HEK293 (cell line): ENCODE results near the gene CANT1.

Source experiments
- CTCF ChIA-PET: fragments of 350-600 bp; formaldehyde crosslinking; extraction: SDS; loops from one replicate; lab custom pipeline; 2021; ENCODE audit warnings: antibody characterized with exemption; lab: Yijun Ruan, JAX
- POLR2A ChIA-PET: fragments of 300-600 bp; formaldehyde crosslinking; extraction: SDS; loops from one replicate; lab custom pipeline; 2020; ENCODE audit warnings: antibody characterized with exemption, inconsistent platforms; lab: Yijun Ruan, JAX
- H3K27ac ChIP-seq: fragments of 200-500 bp; sonication (Bioruptor generic); 2 replicates; pipeline ENCODE4 v1.5.1; 2014; ENCODE audit warnings: low read depth, low read length, control low read depth, inconsistent platforms; ENCODE audit errors: extremely low read depth
- H3K36me3 ChIP-seq, 2 experiments: fragments of 200-500 bp in 1 of 2; sonication (Bioruptor generic) in 1 of 2; 1 replicate in 1 of 2; 2 replicates in 1 of 2; pipeline ENCODE4 v1.5.1; 2014 to 2017; ENCODE audit warnings: inconsistent platforms in 2 of 2, low read length in 2 of 2; ENCODE audit not compliant: control insufficient read depth in 2 of 2, insufficient read depth in 1 of 2
- H3K4me1 ChIP-seq: fragments of 200-500 bp; sonication (Bioruptor generic); 2 replicates; pipeline ENCODE4 v1.5.1; 2014; ENCODE audit warnings: mild to moderate bottlenecking, low read length, inconsistent platforms; ENCODE audit not compliant: control insufficient read depth, insufficient read depth
- H3K4me3 ChIP-seq: 2 replicates; pipeline ENCODE4 v1.5.1; 2011; ENCODE audit warnings: low read depth, mild to moderate bottlenecking, control low read depth, low read length, moderate library complexity
- H3K9me3 ChIP-seq: fragments of 200-500 bp; sonication (Bioruptor generic); 2 replicates; pipeline ENCODE4 v1.5.1; 2014; ENCODE audit warnings: low read depth, low read length, inconsistent platforms; ENCODE audit not compliant: control insufficient read depth, insufficient read depth
- AEBP2 ChIP-seq: fragments of 450-650 bp; formaldehyde crosslinking; IDR thresholded peaks from 2 replicates; pipeline ENCODE4 v1.5.1; 2016; ENCODE audit warnings: missing biosample characterization, missing genetic modification characterization, borderline replicate concordance
- EGR2 ChIP-seq: fragments of 450-650 bp; formaldehyde crosslinking; IDR thresholded peaks from 2 replicates; pipeline ENCODE4 v1.5.1; 2016; ENCODE audit warnings: low read depth, missing biosample characterization, missing genetic modification characterization
- GLI4 ChIP-seq: fragments of 450-650 bp; formaldehyde crosslinking; IDR thresholded peaks from 2 replicates; pipeline ENCODE4 v1.5.1; 2016; ENCODE audit warnings: missing biosample characterization, missing genetic modification characterization
- HOXA7 ChIP-seq: sonication (generic); formaldehyde crosslinking; IDR thresholded peaks from 2 replicates; pipeline ENCODE4 v1.8.1; 2022; ENCODE audit warnings: missing genetic modification reagents, borderline replicate concordance
- KLF8 ChIP-seq: fragments of 450-650 bp; formaldehyde crosslinking; IDR thresholded peaks from 2 replicates; pipeline ENCODE4 v1.5.1; 2016; ENCODE audit warnings: missing biosample characterization, missing genetic modification characterization
- RBAK ChIP-seq: fragments of 450-650 bp; formaldehyde crosslinking; IDR thresholded peaks from 2 replicates; pipeline ENCODE4 v1.5.1; 2016; ENCODE audit warnings: missing biosample characterization, missing genetic modification characterization
- SP7 ChIP-seq: fragments of 450-650 bp; formaldehyde crosslinking; IDR thresholded peaks from 2 replicates; pipeline ENCODE4 v1.5.1; 2016; ENCODE audit warnings: missing biosample characterization, missing genetic modification characterization
- TCF7L2 ChIP-seq: IDR thresholded peaks from 2 replicates; pipeline ENCODE4 v1.6.1; 2011; ENCODE audit warnings: low read depth, mild to moderate bottlenecking, inconsistent platforms, low read length, moderate library complexity, borderline replicate concordance
- TRIM28 ChIP-seq: IDR thresholded peaks from 2 replicates; pipeline ENCODE4 v1.6.1; 2011; ENCODE audit warnings: low read length, control low read depth, borderline replicate concordance
- ZBTB26 ChIP-seq: fragments of 450-650 bp; formaldehyde crosslinking; optimal IDR thresholded peaks from 2 replicates; pipeline ENCODE3; 2016; ENCODE audit warnings: missing biosample characterization, mild to moderate bottlenecking, missing genetic modification characterization
- ZBTB48 ChIP-seq: fragments of 450-650 bp; formaldehyde crosslinking; IDR thresholded peaks from 2 replicates; pipeline ENCODE4 v1.5.1; 2016; ENCODE audit warnings: missing biosample characterization, missing genetic modification characterization
- ZEB2 ChIP-seq: fragments of 450-650 bp; formaldehyde crosslinking; IDR thresholded peaks from 2 replicates; pipeline ENCODE4 v1.5.1; 2016; ENCODE audit warnings: missing biosample characterization, missing genetic modification characterization
- ZFHX2 ChIP-seq: fragments of 450-650 bp; formaldehyde crosslinking; conservative IDR thresholded peaks from 2 replicates; pipeline ENCODE4 v1.5.1; 2016; ENCODE audit warnings: missing biosample characterization, missing genetic modification characterization
- ZNF2 ChIP-seq: fragments of 450-650 bp; formaldehyde crosslinking; IDR thresholded peaks from 2 replicates; pipeline ENCODE4 v1.5.1; 2016; ENCODE audit warnings: missing biosample characterization, missing genetic modification characterization
- ZNF223 ChIP-seq: fragments of 450-650 bp; formaldehyde crosslinking; IDR thresholded peaks from 2 replicates; pipeline ENCODE4 v1.5.1; 2016; ENCODE audit warnings: missing biosample characterization, missing genetic modification characterization
- ZNF341 ChIP-seq: fragments of 450-650 bp; formaldehyde crosslinking; IDR thresholded peaks from 2 replicates; pipeline ENCODE4; 2016; ENCODE audit warnings: low read depth, missing biosample characterization, missing genetic modification characterization
- ZNF473 ChIP-seq: fragments of 450-650 bp; formaldehyde crosslinking; IDR thresholded peaks from 2 replicates; pipeline ENCODE4 v1.5.1; 2017; ENCODE audit warnings: missing biosample characterization, missing genetic modification characterization
- ZNF623 ChIP-seq: fragments of 450-650 bp; formaldehyde crosslinking; IDR thresholded peaks from 2 replicates; pipeline ENCODE4 v1.5.1; 2016; ENCODE audit warnings: missing biosample characterization, missing genetic modification characterization
- ZNF624 ChIP-seq: fragments of 450-650 bp; formaldehyde crosslinking; IDR thresholded peaks from 2 replicates; pipeline ENCODE4 v1.5.1; 2017; ENCODE audit warnings: missing biosample characterization, missing genetic modification characterization
- ZNF654 ChIP-seq: fragments of 450-650 bp; formaldehyde crosslinking; IDR thresholded peaks from 2 replicates; pipeline ENCODE4 v1.5.1; 2016; ENCODE audit warnings: low read depth, missing biosample characterization, missing genetic modification characterization
- ZNF660 ChIP-seq: fragments of 450-650 bp; IDR thresholded peaks from 2 replicates; pipeline ENCODE4 v1.5.1; 2018; ENCODE audit warnings: missing biosample characterization, mild to moderate bottlenecking, missing genetic modification characterization
- TF ChIP-seq, protein P1 (sequence below): fragments of 450-650 bp; formaldehyde crosslinking; IDR thresholded peaks from 2 replicates; pipeline ENCODE4 v1.5.1; 2016; ENCODE audit warnings: missing biosample characterization, missing genetic modification characterization
- TF ChIP-seq, protein P2 (sequence below): fragments of 450-650 bp; formaldehyde crosslinking; IDR thresholded peaks from 2 replicates; pipeline ENCODE4 v1.5.1; 2016; ENCODE audit warnings: missing biosample characterization, missing genetic modification characterization
- TF ChIP-seq, protein P3 (sequence below): fragments of 450-650 bp; formaldehyde crosslinking; IDR thresholded peaks from 2 replicates; pipeline ENCODE4 v1.5.1; 2016; ENCODE audit warnings: missing biosample characterization, missing genetic modification characterization
- TF ChIP-seq, protein P4 (sequence below): fragments of 450-650 bp; formaldehyde crosslinking; IDR thresholded peaks from 2 replicates; pipeline ENCODE4 v1.5.1; 2016; ENCODE audit warnings: missing biosample characterization, missing genetic modification characterization
- TF ChIP-seq, protein P5 (sequence below): fragments of 450-650 bp; formaldehyde crosslinking; IDR thresholded peaks from 2 replicates; pipeline ENCODE4 v1.5.1; 2016; ENCODE audit warnings: missing biosample characterization, missing genetic modification characterization

Gene CANT1

DNA sequence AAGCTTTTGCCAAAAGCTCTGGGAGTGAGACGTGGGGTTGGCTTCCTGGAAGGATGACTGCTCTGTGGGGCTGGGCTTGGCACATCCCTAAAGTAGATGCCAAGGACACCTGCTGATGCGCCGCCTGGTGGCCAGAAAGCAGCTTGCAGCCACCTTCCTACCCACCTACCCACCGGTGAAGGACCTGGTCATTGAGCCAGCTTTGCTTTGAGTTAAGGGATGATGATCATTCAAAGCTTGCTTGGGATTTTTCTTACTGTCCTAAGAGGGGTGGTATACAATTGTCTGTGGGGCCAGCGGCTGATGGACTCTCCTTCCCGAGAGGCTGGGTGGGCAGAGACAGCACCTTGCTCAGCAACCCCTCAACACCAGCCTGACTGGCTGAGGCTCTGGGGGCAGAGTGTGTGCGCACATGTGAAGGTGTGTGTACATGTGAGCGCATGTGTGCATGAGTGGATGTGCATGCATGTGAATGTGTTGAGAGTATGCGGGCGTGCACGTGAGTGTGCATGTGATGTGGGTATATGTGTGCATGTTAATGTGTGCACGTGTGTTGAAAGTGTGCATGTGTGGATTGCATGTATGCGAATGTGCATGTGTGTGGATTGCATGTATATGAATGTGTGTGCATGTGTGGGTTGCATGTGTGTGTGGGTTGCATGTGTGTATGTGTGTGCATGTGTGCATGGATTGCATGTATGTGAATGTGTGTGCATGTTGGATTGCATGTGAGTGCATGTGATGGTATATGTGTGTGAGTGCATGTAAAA lies 33.0 kb upstream of the CANT1 start:
- H3K27ac ChIP-seq: no peak overlapping the region
- H3K4me3 ChIP-seq: no peak overlapping the region
- H3K9me3 ChIP-seq: no peaks in the 10 kb centered on the region
- no peaks in the 10 kb centered on the region for H3K4me1 ChIP-seq
- CTCF ChIA-PET: interaction anchor here (0.6 to 7.5 kb wide), 22 partner anchors 10 to 362 kb away, joined by 3 to 119 read pairs (median 5); no protein-coding TSS in a partner anchor
- peaks cover 0 to under 1% of the 10 kb centered on the region in 2 experiments; a peak in 1 of 3 replicates for H3K36me3 ChIP-seq
- POLR2A ChIA-PET: interaction anchor here (0.9 to 1.2 kb wide), 2 partner anchors 16 to 32 kb away, joined by 3 to 8 read pairs; partner anchors contain the start of gene ENGASE
- TF ChIP-seq, protein P1, sequence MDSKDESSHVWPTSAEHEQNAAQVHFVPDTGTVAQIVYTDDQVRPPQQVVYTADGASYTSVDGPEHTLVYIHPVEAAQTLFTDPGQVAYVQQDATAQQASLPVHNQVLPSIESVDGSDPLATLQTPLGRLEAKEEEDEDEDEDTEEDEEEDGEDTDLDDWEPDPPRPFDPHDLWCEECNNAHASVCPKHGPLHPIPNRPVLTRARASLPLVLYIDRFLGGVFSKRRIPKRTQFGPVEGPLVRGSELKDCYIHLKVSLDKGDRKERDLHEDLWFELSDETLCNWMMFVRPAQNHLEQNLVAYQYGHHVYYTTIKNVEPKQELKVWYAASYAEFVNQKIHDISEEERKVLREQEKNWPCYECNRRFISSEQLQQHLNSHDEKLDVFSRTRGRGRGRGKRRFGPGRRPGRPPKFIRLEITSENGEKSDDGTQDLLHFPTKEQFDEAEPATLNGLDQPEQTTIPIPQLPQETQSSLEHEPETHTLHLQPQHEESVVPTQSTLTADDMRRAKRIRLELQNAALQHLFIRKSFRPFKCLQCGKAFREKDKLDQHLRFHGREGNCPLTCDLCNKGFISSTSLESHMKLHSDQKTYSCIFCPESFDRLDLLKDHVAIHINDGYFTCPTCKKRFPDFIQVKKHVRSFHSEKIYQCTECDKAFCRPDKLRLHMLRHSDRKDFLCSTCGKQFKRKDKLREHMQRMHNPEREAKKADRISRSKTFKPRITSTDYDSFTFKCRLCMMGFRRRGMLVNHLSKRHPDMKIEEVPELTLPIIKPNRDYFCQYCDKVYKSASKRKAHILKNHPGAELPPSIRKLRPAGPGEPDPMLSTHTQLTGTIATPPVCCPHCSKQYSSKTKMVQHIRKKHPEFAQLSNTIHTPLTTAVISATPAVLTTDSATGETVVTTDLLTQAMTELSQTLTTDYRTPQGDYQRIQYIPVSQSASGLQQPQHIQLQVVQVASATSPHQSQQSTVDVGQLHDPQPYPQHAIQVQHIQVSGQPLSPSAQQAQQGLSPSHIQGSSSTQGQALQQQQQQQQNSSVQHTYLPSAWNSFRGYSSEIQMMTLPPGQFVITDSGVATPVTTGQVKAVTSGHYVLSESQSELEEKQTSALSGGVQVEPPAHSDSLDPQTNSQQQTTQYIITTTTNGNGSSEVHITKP (tag by site-specific recombination): peak; percentile 41; the same call in 1 of the 2 replicates
- TF ChIP-seq ZBTB26 (tag by site-specific recombination) (peak; percentile 55), KLF8 (no peak), TRIM28 (no peak), ZNF223 (no peak), ZNF654 (tag by site-specific recombination) (peak; percentile 58), ZEB2 (0 out of 2 replicates have a peak, but pooled peaks have one; percentile 25), AEBP2 (tag by site-specific recombination) (no peak), ZBTB48 (peak; percentile 72), GLI4 (no peak), TCF7L2 (no peak), HOXA7 (CRISPR knock-in tag) (no peak), EGR2 (tag by site-specific recombination) (no peak), ZNF660 (tag by site-specific recombination) (no peak), ZNF624 (tag by site-specific recombination) (no peak), ZNF2 (tag by site-specific recombination) (peak; percentile 92), ZNF341 (tag by site-specific recombination) (no peak), ZNF473 (0 out of 2 replicates have a peak, but pooled peaks have one; percentile 36), RBAK (tag by site-specific recombination) (no peak), ZNF623 (tag by site-specific recombination) (no peak), SP7 (tag by site-specific recombination) (peak; percentile 20; the same call in 1 of the 2 replicates), ZFHX2 (tag by site-specific recombination) (0 out of 2 replicates have a peak, but pooled peaks have one; percentile 3)
- TF ChIP-seq, protein P2, sequence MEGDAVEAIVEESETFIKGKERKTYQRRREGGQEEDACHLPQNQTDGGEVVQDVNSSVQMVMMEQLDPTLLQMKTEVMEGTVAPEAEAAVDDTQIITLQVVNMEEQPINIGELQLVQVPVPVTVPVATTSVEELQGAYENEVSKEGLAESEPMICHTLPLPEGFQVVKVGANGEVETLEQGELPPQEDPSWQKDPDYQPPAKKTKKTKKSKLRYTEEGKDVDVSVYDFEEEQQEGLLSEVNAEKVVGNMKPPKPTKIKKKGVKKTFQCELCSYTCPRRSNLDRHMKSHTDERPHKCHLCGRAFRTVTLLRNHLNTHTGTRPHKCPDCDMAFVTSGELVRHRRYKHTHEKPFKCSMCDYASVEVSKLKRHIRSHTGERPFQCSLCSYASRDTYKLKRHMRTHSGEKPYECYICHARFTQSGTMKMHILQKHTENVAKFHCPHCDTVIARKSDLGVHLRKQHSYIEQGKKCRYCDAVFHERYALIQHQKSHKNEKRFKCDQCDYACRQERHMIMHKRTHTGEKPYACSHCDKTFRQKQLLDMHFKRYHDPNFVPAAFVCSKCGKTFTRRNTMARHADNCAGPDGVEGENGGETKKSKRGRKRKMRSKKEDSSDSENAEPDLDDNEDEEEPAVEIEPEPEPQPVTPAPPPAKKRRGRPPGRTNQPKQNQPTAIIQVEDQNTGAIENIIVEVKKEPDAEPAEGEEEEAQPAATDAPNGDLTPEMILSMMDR (tag by site-specific recombination): peak; percentile 61
- TF ChIP-seq, protein P3, sequence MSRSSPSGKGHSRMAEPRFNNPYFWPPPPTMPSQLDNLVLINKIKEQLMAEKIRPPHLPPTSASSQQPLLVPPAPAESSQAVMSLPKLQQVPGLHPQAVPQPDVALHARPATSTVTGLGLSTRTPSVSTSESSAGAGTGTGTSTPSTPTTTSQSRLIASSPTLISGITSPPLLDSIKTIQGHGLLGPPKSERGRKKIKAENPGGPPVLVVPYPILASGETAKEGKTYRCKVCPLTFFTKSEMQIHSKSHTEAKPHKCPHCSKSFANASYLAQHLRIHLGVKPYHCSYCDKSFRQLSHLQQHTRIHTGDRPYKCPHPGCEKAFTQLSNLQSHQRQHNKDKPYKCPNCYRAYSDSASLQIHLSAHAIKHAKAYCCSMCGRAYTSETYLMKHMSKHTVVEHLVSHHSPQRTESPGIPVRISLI: no peak
- TF ChIP-seq, protein P4, sequence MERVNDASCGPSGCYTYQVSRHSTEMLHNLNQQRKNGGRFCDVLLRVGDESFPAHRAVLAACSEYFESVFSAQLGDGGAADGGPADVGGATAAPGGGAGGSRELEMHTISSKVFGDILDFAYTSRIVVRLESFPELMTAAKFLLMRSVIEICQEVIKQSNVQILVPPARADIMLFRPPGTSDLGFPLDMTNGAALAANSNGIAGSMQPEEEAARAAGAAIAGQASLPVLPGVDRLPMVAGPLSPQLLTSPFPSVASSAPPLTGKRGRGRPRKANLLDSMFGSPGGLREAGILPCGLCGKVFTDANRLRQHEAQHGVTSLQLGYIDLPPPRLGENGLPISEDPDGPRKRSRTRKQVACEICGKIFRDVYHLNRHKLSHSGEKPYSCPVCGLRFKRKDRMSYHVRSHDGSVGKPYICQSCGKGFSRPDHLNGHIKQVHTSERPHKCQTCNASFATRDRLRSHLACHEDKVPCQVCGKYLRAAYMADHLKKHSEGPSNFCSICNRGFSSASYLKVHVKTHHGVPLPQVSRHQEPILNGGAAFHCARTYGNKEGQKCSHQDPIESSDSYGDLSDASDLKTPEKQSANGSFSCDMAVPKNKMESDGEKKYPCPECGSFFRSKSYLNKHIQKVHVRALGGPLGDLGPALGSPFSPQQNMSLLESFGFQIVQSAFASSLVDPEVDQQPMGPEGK (tag by site-specific recombination): no peak
- TF ChIP-seq, protein P5, sequence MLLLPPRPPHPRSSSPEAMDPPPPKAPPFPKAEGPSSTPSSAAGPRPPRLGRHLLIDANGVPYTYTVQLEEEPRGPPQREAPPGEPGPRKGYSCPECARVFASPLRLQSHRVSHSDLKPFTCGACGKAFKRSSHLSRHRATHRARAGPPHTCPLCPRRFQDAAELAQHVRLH: 0 out of 2 replicates have a peak, but pooled peaks have one; percentile 21
